CD4-positive, alpha-beta memory T cell (primary cell): ENCODE measurements around the gene PCED1A. TPM values are rescaled to one million over a fixed set of nuclear protein-coding genes. Genes with fewer than 3 reads are reported as not detected.

Experiments
- CTCF ChIA-PET: fragments of 350-600 bp; sonication (Branson Sonifier 250); formaldehyde crosslinking; loops from one replicate; lab custom pipeline; 2021; ENCODE audit warnings: inconsistent platforms; ENCODE audit not compliant: partially characterized antibody; lab: Charles Lee
- POLR2A ChIA-PET: fragments of 350-600 bp; sonication (Branson Sonifier 250); formaldehyde crosslinking; loops from one replicate; lab custom pipeline; 2021; ENCODE audit not compliant: partially characterized antibody; lab: Charles Lee
- DNase-seq, 5 donors: peaks; one replicate each; pipeline versions ENCODE4 v3.0.0 to v3.0.0-alpha.2; 2020 to 2022; ENCODE audit warnings: mixed read lengths in 1 of 5
- H3K27ac ChIP-seq: one replicate; pipeline ENCODE4 v1.7.0; 2013; ENCODE audit warnings: low read depth, low read length
- H3K27me3 ChIP-seq: 2 replicates; pipeline ENCODE4 v1.7.0; 2013; ENCODE audit warnings: mild to moderate bottlenecking, low read length, moderate library complexity; ENCODE audit not compliant: insufficient read depth
- H3K36me3 ChIP-seq: 2 replicates; pipeline ENCODE4 v1.7.0; 2013; ENCODE audit warnings: mild to moderate bottlenecking, low read length, moderate library complexity; ENCODE audit not compliant: insufficient read depth
- H3K4me1 ChIP-seq: 2 replicates; pipeline ENCODE4 v1.7.0; 2013; ENCODE audit warnings: mild to moderate bottlenecking, low read length, moderate library complexity; ENCODE audit not compliant: insufficient read depth
- H3K4me3 ChIP-seq, 2 donors: one replicate each; pipeline ENCODE4 v1.7.0; 2013; ENCODE audit warnings: low read length in 2 of 2, mild to moderate bottlenecking in 1 of 2
- H3K9me3 ChIP-seq, 2 donors: one replicate each; pipeline ENCODE4 v1.7.0; 2013; ENCODE audit warnings: low read length in 2 of 2, control low read depth in 1 of 2; ENCODE audit not compliant: control insufficient read depth in 1 of 2
- H3K27ac Mint-ChIP-seq, 7 donors: one replicate each; pipeline ENCODE4 v1.8.0; 2020 to 2021; ENCODE audit warnings: mixed read lengths in 7 of 7, mild to moderate bottlenecking in 6 of 7, inconsistent platforms in 3 of 7, moderate library complexity in 3 of 7
- H3K27me3 Mint-ChIP-seq, 2 donors: one replicate each; pipeline ENCODE4 v1.8.0; 2020 to 2021; ENCODE audit warnings: mixed read lengths in 2 of 2
- H3K36me3 Mint-ChIP-seq, 2 donors: one replicate each; pipeline ENCODE4 v1.8.0; 2020 to 2021; ENCODE audit warnings: mixed read lengths in 2 of 2, inconsistent platforms in 1 of 2, mild to moderate bottlenecking in 1 of 2
- H3K4me1 Mint-ChIP-seq, 4 donors: one replicate each; pipeline ENCODE4 v1.8.0; 2020 to 2021; ENCODE audit warnings: mixed read lengths in 4 of 4, mild to moderate bottlenecking in 1 of 4
- H3K4me3 Mint-ChIP-seq, 8 donors: one replicate each; pipeline ENCODE4 v1.8.0; 2020 to 2021; ENCODE audit warnings: mixed read lengths in 8 of 8, mild to moderate bottlenecking in 7 of 8, moderate library complexity in 6 of 8, inconsistent platforms in 3 of 8
- H3K9me3 Mint-ChIP-seq, 8 donors: one replicate each; pipeline ENCODE4 v1.8.0; 2020 to 2021; ENCODE audit warnings: mixed read lengths in 8 of 8, mild to moderate bottlenecking in 5 of 8, inconsistent platforms in 3 of 8, moderate library complexity in 1 of 8
- intact Hi-C: fragments of 100-400 bp; cut with micrococcal nuclease; formaldehyde crosslinking; loops from one replicate; pipeline ENCODE4 v1.15.1; 2023
- polyA plus RNA-seq, 2 donors: library from polyadenylated mRNA; unstranded; fragments of 300-500 nt; fragmentation: Illumina TruSeq; gene quantifications; one replicate each; pipeline ENCODE4 v1.2.3, GENCODE V29; 2021
- total RNA-seq, 2 experiments: library from RNA; stranded (reverse); gene quantifications; one replicate each; pipeline ENCODE4 v1.2.3, GENCODE V29; 2021

Gene PCED1A
- total and polyA plus RNA-seq, 4 experiments from 2014 or later = 17.9 to 83.1 (median 50.5) TPM

DNA sequence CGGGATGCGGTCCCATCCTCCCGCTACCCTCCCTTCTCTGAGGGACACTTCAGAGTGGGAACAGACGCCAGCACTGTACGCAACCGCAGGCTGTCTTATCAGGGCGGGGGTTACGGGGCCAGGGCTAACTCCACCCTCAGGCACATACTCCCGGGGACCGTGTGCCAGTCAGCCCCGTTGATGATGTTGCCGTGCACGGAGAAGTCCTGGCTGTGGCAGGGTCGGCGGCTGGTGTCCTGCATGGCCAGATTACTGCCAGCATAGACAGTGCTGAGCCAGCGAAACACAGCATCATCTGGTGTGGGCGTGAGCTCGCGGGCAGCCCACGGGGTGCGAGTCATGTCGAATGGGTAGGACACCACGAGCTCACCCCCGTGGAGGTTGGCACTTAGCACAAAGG lies 45.0 kb downstream of the PCED1A start:
- CTCF ChIA-PET = no interaction called here
- no peaks in the 10 kb centered on the region for H3K36me3 ChIP-seq
- Mint-ChIP-seq H3K27ac (no peak overlapping the region), H3K4me1 (peaks cover 10 to 15% (median 14%) of the 10 kb centered on the region in 4 donors), H3K27me3 (peaks cover 30 to 59% of the 10 kb centered on the region in 2 donors), H3K4me3 (no peak overlapping the region), H3K9me3 (peaks cover 0 to 2% (median 0%) of the 10 kb centered on the region in 8 donors), H3K36me3 (no peaks in the 10 kb centered on the region)
- H3K4me1 ChIP-seq = peaks cover 12% of the 10 kb centered on the region
- no peak overlapping the region for H3K4me3 ChIP-seq
- DNase-seq = no peak
- peaks cover 5% of the 10 kb centered on the region for H3K27me3 ChIP-seq
- H3K9me3 ChIP-seq = no peaks in the 10 kb centered on the region
- POLR2A ChIA-PET = no interaction called here
- no peak overlapping the region for H3K27ac ChIP-seq
- intact Hi-C loops = no loop called here

DNA sequence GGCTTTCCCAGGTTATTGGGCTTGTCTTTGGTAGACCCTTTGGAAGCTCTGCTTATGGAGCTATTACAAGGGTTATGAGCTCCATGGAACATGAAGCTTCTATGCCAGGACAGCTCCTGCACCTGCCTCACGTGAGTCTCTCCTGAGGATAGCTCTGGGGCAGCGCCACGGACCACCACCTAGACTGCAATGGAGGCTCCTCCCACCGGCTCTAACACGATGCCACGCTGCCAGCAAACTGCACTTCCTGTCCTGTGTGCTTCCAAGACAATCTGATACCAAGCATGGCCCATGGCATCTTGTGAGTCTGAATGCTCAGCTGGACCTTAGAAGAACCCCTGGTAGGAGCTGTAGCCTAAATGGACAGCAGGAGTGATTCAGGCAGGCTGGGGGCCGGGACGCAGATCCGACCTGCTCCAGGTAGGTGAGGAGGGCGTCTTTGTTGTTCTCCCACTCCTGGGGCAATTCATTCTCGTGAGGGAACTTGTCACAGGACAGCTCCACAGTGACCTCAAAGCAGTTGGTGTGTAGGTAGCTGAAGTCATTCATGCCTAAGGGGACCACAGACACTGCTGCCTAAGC lies 45.5 kb downstream of the PCED1A start:
- H3K36me3 ChIP-seq = no peaks in the 10 kb centered on the region
- no peak overlapping the region for H3K4me3 ChIP-seq
- no peak overlapping the region for H3K27ac Mint-ChIP-seq
- no peaks in the 10 kb centered on the region for H3K36me3 Mint-ChIP-seq
- no peak overlapping the region for H3K4me3 Mint-ChIP-seq
- H3K27ac ChIP-seq = no peak overlapping the region
- no peaks in the 10 kb centered on the region for H3K9me3 ChIP-seq
- peaks cover 8 to 12% (median 11%) of the 10 kb centered on the region in 4 donors for H3K4me1 Mint-ChIP-seq
- H3K9me3 Mint-ChIP-seq = peaks cover 0 to under 1% (median 0%) of the 10 kb centered on the region in 8 donors
- H3K4me1 ChIP-seq = peaks cover 10% of the 10 kb centered on the region
- H3K27me3 ChIP-seq = peaks cover 4% of the 10 kb centered on the region
- H3K27me3 Mint-ChIP-seq = peaks cover 29 to 56% of the 10 kb centered on the region in 2 donors
- intact Hi-C loops = no loop called here
- no peak for DNase-seq
- ChIA-PET POLR2A (interaction anchor here (0.7 kb wide), 1 partner anchor 13 kb away, joined by 3 read pairs; no protein-coding TSS in a partner anchor), CTCF (no interaction called here)

DNA sequence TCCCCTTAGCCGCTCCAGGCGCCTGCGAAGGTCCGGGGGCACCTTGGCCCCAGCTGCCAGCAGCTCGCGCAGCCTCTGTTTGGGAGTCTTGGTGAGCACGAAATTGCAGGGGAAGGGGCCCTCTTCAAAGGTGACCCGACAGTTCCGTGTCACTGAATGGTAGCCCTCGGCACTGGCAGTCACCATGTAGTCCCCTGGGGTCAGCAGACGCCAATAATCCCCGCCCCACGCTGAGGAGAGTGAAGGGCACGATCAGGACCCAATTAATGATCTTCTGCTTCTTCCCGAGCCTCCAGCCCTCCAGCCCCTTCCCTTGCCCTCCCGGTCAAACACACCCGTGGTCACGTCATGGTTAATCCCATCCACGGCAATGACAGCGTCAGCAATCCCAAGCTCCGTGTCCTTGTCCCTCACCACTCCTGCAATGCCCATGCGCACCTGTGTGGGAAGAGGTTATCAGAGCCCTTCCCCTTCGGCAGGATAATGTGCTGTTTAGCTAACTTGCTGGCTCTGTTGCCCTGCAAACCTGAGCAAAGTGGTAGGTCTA lies 46.2 kb downstream of the PCED1A start:
- no peak overlapping the region for H3K4me3 ChIP-seq
- peaks cover 2 to 5% (median 5%) of the 10 kb centered on the region in 4 donors for H3K4me1 Mint-ChIP-seq
- no peaks in the 10 kb centered on the region for H3K9me3 Mint-ChIP-seq
- no peaks in the 10 kb centered on the region for H3K27me3 ChIP-seq
- no peak overlapping the region for H3K4me3 Mint-ChIP-seq
- H3K27me3 Mint-ChIP-seq = peaks cover 25 to 53% of the 10 kb centered on the region in 2 donors
- peaks cover 3% of the 10 kb centered on the region for H3K4me1 ChIP-seq
- no peaks in the 10 kb centered on the region for H3K36me3 ChIP-seq
- no peaks in the 10 kb centered on the region for H3K36me3 Mint-ChIP-seq
- H3K27ac Mint-ChIP-seq = no peak overlapping the region
- DNase-seq = no peak
- H3K9me3 ChIP-seq = no peaks in the 10 kb centered on the region
- intact Hi-C loops = no loop called here
- CTCF ChIA-PET = no interaction called here
- no peak overlapping the region for H3K27ac ChIP-seq
- POLR2A ChIA-PET = interaction anchor here (0.7 kb wide), 1 partner anchor 14 kb away, joined by 3 read pairs; no protein-coding TSS in a partner anchor

DNA sequence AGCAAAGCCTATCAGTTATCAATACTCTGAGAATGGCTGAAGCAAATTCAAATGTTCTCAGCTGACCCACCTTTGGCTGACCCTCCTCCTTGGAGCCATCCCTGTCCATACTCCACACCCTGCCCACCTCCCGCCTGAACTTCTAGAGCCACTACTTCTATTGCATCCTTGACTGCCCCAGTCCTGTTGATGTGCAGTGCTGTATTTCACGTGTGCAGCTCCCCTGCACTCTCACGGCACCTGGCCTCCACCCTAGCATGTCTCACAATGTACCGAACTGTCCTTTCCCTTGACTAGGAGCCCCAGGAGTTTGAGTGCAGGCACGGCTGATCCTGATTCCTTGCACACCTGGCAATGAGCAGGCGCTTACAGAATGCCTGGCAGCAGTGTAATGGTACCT lies 47.0 kb downstream of the PCED1A start:
- Mint-ChIP-seq H3K4me1 (peaks cover 0 to 1% (median 0%) of the 10 kb centered on the region in 4 donors), H3K36me3 (no peaks in the 10 kb centered on the region), H3K27me3 (peaks cover 24 to 47% of the 10 kb centered on the region in 2 donors), H3K27ac (no peak overlapping the region), H3K9me3 (no peaks in the 10 kb centered on the region), H3K4me3 (no peak overlapping the region)
- CTCF ChIA-PET = no interaction called here
- peaks cover 5% of the 10 kb centered on the region for H3K27me3 ChIP-seq
- H3K9me3 ChIP-seq = no peaks in the 10 kb centered on the region
- no peaks in the 10 kb centered on the region for H3K36me3 ChIP-seq
- no peak for DNase-seq
- H3K4me1 ChIP-seq = no peaks in the 10 kb centered on the region
- intact Hi-C loops = no loop called here
- no peak overlapping the region for H3K4me3 ChIP-seq
- POLR2A ChIA-PET = no interaction called here
- H3K27ac ChIP-seq = no peak overlapping the region

Other genes with a start within 250 kb of the PCED1A start
- gene NOP56, start 188.0 kb downstream of the PCED1A start, total RNA-seq = 100 to 1,000 TPM; 258 to 270 TPM
- gene NOP56, start 188.0 kb downstream of the PCED1A start, polyA plus RNA-seq = 100 to 1,000 TPM in 1 of 2 donors, 10 to 100 TPM in 1; 83.4 to 136 TPM
- gene IDH3B, start 176.4 kb downstream of the PCED1A start, total RNA-seq = 10 to 100 TPM; 93.3 to 96.5 TPM
- 100 to 1,000 TPM in 1 of 2 donors, 10 to 100 TPM in 1; 88.1 to 132 TPM for gene IDH3B, start 176.4 kb downstream of the PCED1A start, polyA plus RNA-seq
- 1 to 10 TPM; 2.8 to 3.1 TPM for gene EBF4, start 147.9 kb downstream of the PCED1A start, total RNA-seq
- under 1 TPM in 1 of 2 donors, not detected in 1; 0.65 TPM for gene EBF4, start 147.9 kb downstream of the PCED1A start, polyA plus RNA-seq
- gene CPXM1, start 40.0 kb downstream of the PCED1A start, total RNA-seq = not detected
- gene CPXM1, start 40.0 kb downstream of the PCED1A start, polyA plus RNA-seq = not detected
- not detected for gene C20orf141, start 25.7 kb downstream of the PCED1A start, total RNA-seq
- gene C20orf141, start 25.7 kb downstream of the PCED1A start, polyA plus RNA-seq = not detected
- gene TMEM239, start 24.3 kb downstream of the PCED1A start, total RNA-seq = not detected
- not detected for gene TMEM239, start 24.3 kb downstream of the PCED1A start, polyA plus RNA-seq
- 10 to 100 TPM; 57.2 to 61.1 TPM for gene VPS16, start 90 bp upstream of the PCED1A start, total RNA-seq
- 10 to 100 TPM; 38.3 to 44.6 TPM for gene VPS16, start 90 bp upstream of the PCED1A start, polyA plus RNA-seq
- 10 to 100 TPM; 86.6 to 87.8 TPM for gene PTPRA, start 32.8 kb upstream of the PCED1A start, total RNA-seq
- gene PTPRA, start 32.8 kb upstream of the PCED1A start, polyA plus RNA-seq = 10 to 100 TPM; 24.8 to 42.7 TPM
- gene GNRH2, start 203.0 kb upstream of the PCED1A start, total RNA-seq = 1 to 10 TPM; 1.2 to 1.9 TPM
- not detected for gene GNRH2, start 203.0 kb upstream of the PCED1A start, polyA plus RNA-seq
- gene MRPS26, start 205.4 kb upstream of the PCED1A start, total RNA-seq = 10 to 100 TPM; 31.6 to 32.2 TPM
- 10 to 100 TPM; 64.0 to 66.4 TPM for gene MRPS26, start 205.4 kb upstream of the PCED1A start, polyA plus RNA-seq
- 1 to 10 TPM in 1 of 2 experiments, not detected in 1; 1.5 TPM for gene OXT, start 231.0 kb upstream of the PCED1A start, total RNA-seq
- gene OXT, start 231.0 kb upstream of the PCED1A start, polyA plus RNA-seq = under 1 TPM in 1 of 2 donors, not detected in 1; 1.00 TPM
- not detected for gene AVP, start 244.1 kb upstream of the PCED1A start, total RNA-seq
- gene AVP, start 244.1 kb upstream of the PCED1A start, polyA plus RNA-seq = not detected